ENCODE measurements around the gene NANOS3. TPM values are rescaled to one million over a fixed set of nuclear protein-coding genes. Genes with fewer than 3 reads are reported as not detected.
"Not testable (repeated sequence)": the region's sequence is repeated elsewhere in the genome, so short reads cannot be mapped to it uniquely, and the experiment has no call there.

NANOS3 gene
- total RNA-seq, 3 donors from 2014 or later = 1.5 TPM; not detected in 2

GRCh38 chr19:13918726-13919411 is 41.9 kb downstream of the NANOS3 start:
- H3K36me3 ChIP-seq (ENCODE audit: low read depth) = peaks cover 15% of the 10 kb centered on the region
- no peak for TF ChIP-seq CTCF (IDR thresholded peaks at IDR 0.05)
- no peaks in the 10 kb centered on the region for H3K9me3 ChIP-seq
- ATAC-seq (peak; percentile 23), DNase-seq (no peak)
- intact Hi-C loops (cut with DNase I, micrococcal nuclease) = no loop called here
- no peaks in the 10 kb centered on the region for H3K4me1 ChIP-seq (ENCODE audit: low read depth)
- no peak overlapping the region for H3K4me3 ChIP-seq

DNA sequence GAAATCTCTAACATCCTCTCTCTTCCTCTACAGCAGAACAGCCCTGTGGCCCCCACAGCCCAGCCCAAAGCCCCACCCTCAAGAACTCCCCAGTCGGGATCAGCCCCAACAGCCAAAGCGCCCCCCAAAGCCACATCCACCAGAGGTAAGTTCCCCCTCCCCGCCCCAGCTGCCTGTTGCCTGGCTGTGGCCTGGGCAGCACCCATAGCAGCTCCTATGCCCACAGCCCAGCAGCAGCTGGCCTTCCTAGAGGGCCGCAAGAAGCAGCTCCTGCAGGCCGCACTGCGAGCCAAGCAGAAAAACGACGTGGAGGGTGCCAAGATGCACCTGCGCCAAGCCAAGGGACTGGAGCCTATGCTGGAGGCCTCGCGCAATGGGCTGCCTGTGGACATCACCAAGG is 43.6 kb downstream of the NANOS3 start:
- H3K9me3 ChIP-seq = no peaks in the 10 kb centered on the region
- H3K4me3 ChIP-seq = no peak overlapping the region
- intact Hi-C loops (cut with DNase I, micrococcal nuclease) = no loop called here
- no peak for ATAC-seq
- H3K36me3 ChIP-seq (ENCODE audit: low read depth) = peaks cover 8% of the 10 kb centered on the region
- no peaks in the 10 kb centered on the region for H3K4me1 ChIP-seq (ENCODE audit: low read depth)
- DNase-seq = no peak
- no peak for TF ChIP-seq CTCF (IDR thresholded peaks at IDR 0.05)

GRCh38 chr19:13920940-13921747 is 44.2 kb downstream of the NANOS3 start:
- H3K36me3 ChIP-seq (ENCODE audit: low read depth) = peaks cover 7% of the 10 kb centered on the region
- intact Hi-C loops (cut with DNase I, micrococcal nuclease) = no loop called here
- no peaks in the 10 kb centered on the region for H3K9me3 ChIP-seq
- DNase-seq (no peak), ATAC-seq (peak; percentile 71)
- no peaks in the 10 kb centered on the region for H3K4me1 ChIP-seq (ENCODE audit: low read depth)
- no peak overlapping the region for H3K4me3 ChIP-seq
- TF ChIP-seq CTCF (IDR thresholded peaks at IDR 0.05) = no peak

DNA sequence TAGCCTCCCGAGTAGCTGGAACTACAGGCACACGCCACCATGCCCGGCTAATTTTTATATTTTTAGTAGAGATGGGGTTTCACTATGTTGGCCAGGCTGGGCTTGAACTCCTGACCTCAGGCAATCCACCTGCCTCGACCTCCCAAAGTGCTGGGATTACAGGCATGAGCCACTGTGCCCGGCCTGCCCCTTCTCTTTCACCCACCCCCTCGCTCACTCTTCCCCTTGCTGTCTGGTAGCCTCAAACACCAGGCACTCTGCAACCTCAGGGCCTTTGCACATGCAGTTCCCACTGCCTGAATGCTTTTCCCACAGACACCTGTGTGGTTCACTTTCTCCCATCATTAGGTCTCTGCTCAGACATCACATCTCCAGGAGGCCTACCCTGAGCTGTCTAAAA is 45.2 kb downstream of the NANOS3 start:
- intact Hi-C loops (cut with DNase I, micrococcal nuclease); H3K36me3 ChIP-seq (ENCODE audit: low read depth); DNase-seq; H3K4me3 ChIP-seq; ATAC-seq; H3K4me1 ChIP-seq (ENCODE audit: low read depth); H3K9me3 ChIP-seq: not testable (repeated sequence)

GRCh38 chr19:13923194-13923987 is 46.5 kb downstream of the NANOS3 start:
- no peak for TF ChIP-seq CTCF (IDR thresholded peaks at IDR 0.05)
- H3K36me3 ChIP-seq (ENCODE audit: low read depth) = peaks cover 7% of the 10 kb centered on the region
- intact Hi-C loops (cut with DNase I, micrococcal nuclease) = no loop called here
- ATAC-seq (no peak), DNase-seq (no peak)
- H3K9me3 ChIP-seq = no peaks in the 10 kb centered on the region
- H3K4me1 ChIP-seq (ENCODE audit: low read depth) = no peaks in the 10 kb centered on the region
- H3K4me3 ChIP-seq = no peak overlapping the region

Data from mucosa of descending colon (tissue), 3 donors.